ENCODE data around the gene MACROD2.
A peak's percentile ranks its signal among the peaks of the same experiment; 100 is the strongest.
"Not testable (repeated sequence)": the region's sequence is repeated elsewhere in the genome, so short reads cannot be mapped to it uniquely, and the experiment has no call there.

The MACROD2 gene

GRCh38 chr20:15140940-15141339, 1145.6 kb downstream of the MACROD2 start:
- not testable (repeated sequence) for H3K27me3 Mint-ChIP-seq (ENCODE audit: low read depth); H3K4me3 Mint-ChIP-seq; DNase-seq (ENCODE audit: low spot score); H3K36me3 Mint-ChIP-seq (ENCODE audit: low read depth); H3K27ac Mint-ChIP-seq; H3K4me1 Mint-ChIP-seq (ENCODE audit: low read depth)
- peaks cover 31% of the 10 kb centered on the region for H3K9me3 Mint-ChIP-seq

GRCh38 chr20:15141861-15142260, 1146.5 kb downstream of the MACROD2 start:
- Mint-ChIP-seq H3K9me3 (peaks cover 36% of the 10 kb centered on the region), H3K27ac (no peak overlapping the region), H3K4me1 (ENCODE audit: low read depth) (no peaks in the 10 kb centered on the region), H3K27me3 (ENCODE audit: low read depth) (no peaks in the 10 kb centered on the region), H3K4me3 (no peak overlapping the region), H3K36me3 (ENCODE audit: low read depth) (no peaks in the 10 kb centered on the region)
- DNase-seq (ENCODE audit: low spot score), result no peak

- Mint-ChIP-seq H3K4me3 (no peak overlapping the region), H3K27me3 (ENCODE audit: low read depth) (no peaks in the 10 kb centered on the region), H3K4me1 (ENCODE audit: low read depth) (no peaks in the 10 kb centered on the region), H3K9me3 (peaks cover 38% of the 10 kb centered on the region), H3K36me3 (ENCODE audit: low read depth) (no peaks in the 10 kb centered on the region), H3K27ac (no peak overlapping the region)
- no peak for DNase-seq (ENCODE audit: low spot score)
Measured at GRCh38 chr20:15143478-15143877, 1148.2 kb downstream of the MACROD2 start.

GRCh38 chr20:15144916-15145315, 1149.6 kb downstream of the MACROD2 start:
- Mint-ChIP-seq H3K4me3 (no peak overlapping the region), H3K36me3 (ENCODE audit: low read depth) (no peaks in the 10 kb centered on the region), H3K27ac (no peak overlapping the region), H3K27me3 (ENCODE audit: low read depth) (no peaks in the 10 kb centered on the region), H3K9me3 (peaks cover 29% of the 10 kb centered on the region), H3K4me1 (ENCODE audit: low read depth) (no peaks in the 10 kb centered on the region)
- no peak for DNase-seq (ENCODE audit: low spot score)

GRCh38 chr20:15146948-15147347, 1151.6 kb downstream of the MACROD2 start:
- H3K4me1 Mint-ChIP-seq (ENCODE audit: low read depth), result no peaks in the 10 kb centered on the region
- no peaks in the 10 kb centered on the region for H3K36me3 Mint-ChIP-seq (ENCODE audit: low read depth)
- H3K9me3 Mint-ChIP-seq, result peaks cover 31% of the 10 kb centered on the region
- DNase-seq (ENCODE audit: low spot score), result no peak
- H3K27ac Mint-ChIP-seq, result no peak overlapping the region
- no peaks in the 10 kb centered on the region for H3K27me3 Mint-ChIP-seq (ENCODE audit: low read depth)
- H3K4me3 Mint-ChIP-seq, result no peak overlapping the region

- H3K4me1 Mint-ChIP-seq (ENCODE audit: low read depth), result no peaks in the 10 kb centered on the region
- no peak for DNase-seq (ENCODE audit: low spot score)
- H3K9me3 Mint-ChIP-seq, result peaks cover 24% of the 10 kb centered on the region
- no peak overlapping the region for H3K27ac Mint-ChIP-seq
- H3K4me3 Mint-ChIP-seq, result no peak overlapping the region
- no peaks in the 10 kb centered on the region for H3K27me3 Mint-ChIP-seq (ENCODE audit: low read depth)
- H3K36me3 Mint-ChIP-seq (ENCODE audit: low read depth), result no peaks in the 10 kb centered on the region
Measured at GRCh38 chr20:15154070-15154469, 1158.8 kb downstream of the MACROD2 start.

GRCh38 chr20:15155848-15156401, 1160.6 kb downstream of the MACROD2 start:
- H3K36me3 Mint-ChIP-seq (ENCODE audit: low read depth), result no peaks in the 10 kb centered on the region
- peaks cover 24% of the 10 kb centered on the region for H3K9me3 Mint-ChIP-seq
- H3K27me3 Mint-ChIP-seq (ENCODE audit: low read depth), result no peaks in the 10 kb centered on the region
- no peaks in the 10 kb centered on the region for H3K4me1 Mint-ChIP-seq (ENCODE audit: low read depth)
- H3K27ac Mint-ChIP-seq, result no peak overlapping the region
- no peak overlapping the region for H3K4me3 Mint-ChIP-seq
- DNase-seq (ENCODE audit: low spot score), result no peak

- DNase-seq (ENCODE audit: low spot score), result no peak
- Mint-ChIP-seq H3K27ac (no peak overlapping the region), H3K9me3 (peaks cover 11% of the 10 kb centered on the region), H3K4me1 (ENCODE audit: low read depth) (no peaks in the 10 kb centered on the region), H3K27me3 (ENCODE audit: low read depth) (no peaks in the 10 kb centered on the region), H3K36me3 (ENCODE audit: low read depth) (no peaks in the 10 kb centered on the region), H3K4me3 (no peak overlapping the region)
Measured at GRCh38 chr20:15158533-15158932, 1163.2 kb downstream of the MACROD2 start.

GRCh38 chr20:15162079-15162647, 1166.8 kb downstream of the MACROD2 start:
- DNase-seq (ENCODE audit: low spot score), result no peak
- Mint-ChIP-seq H3K27ac (peak overlapping the region; percentile 10), H3K9me3 (peaks cover 7% of the 10 kb centered on the region), H3K4me3 (peak overlapping the region; percentile 11), H3K4me1 (ENCODE audit: low read depth) (no peaks in the 10 kb centered on the region), H3K36me3 (ENCODE audit: low read depth) (no peaks in the 10 kb centered on the region), H3K27me3 (ENCODE audit: low read depth) (no peaks in the 10 kb centered on the region)

GRCh38 chr20:15163632-15164031, 1168.3 kb downstream of the MACROD2 start:
- Mint-ChIP-seq H3K36me3 (ENCODE audit: low read depth) (no peaks in the 10 kb centered on the region), H3K27me3 (ENCODE audit: low read depth) (no peaks in the 10 kb centered on the region), H3K27ac (no peak overlapping the region), H3K4me3 (no peak overlapping the region), H3K9me3 (peaks cover 6% of the 10 kb centered on the region), H3K4me1 (ENCODE audit: low read depth) (no peaks in the 10 kb centered on the region)
- DNase-seq (ENCODE audit: low spot score), result no peak

GRCh38 chr20:15164726-15165125, 1169.4 kb downstream of the MACROD2 start:
- Mint-ChIP-seq H3K27ac (no peak overlapping the region), H3K9me3 (peaks cover 5% of the 10 kb centered on the region), H3K4me3 (no peak overlapping the region)

GRCh38 chr20:15166744-15167143, 1171.4 kb downstream of the MACROD2 start:
- H3K27ac Mint-ChIP-seq, result no peak overlapping the region
- DNase-seq (ENCODE audit: low spot score), result no peak
- H3K4me3 Mint-ChIP-seq, result no peak overlapping the region
- no peaks in the 10 kb centered on the region for H3K36me3 Mint-ChIP-seq (ENCODE audit: low read depth)
- H3K27me3 Mint-ChIP-seq (ENCODE audit: low read depth), result no peaks in the 10 kb centered on the region
- no peaks in the 10 kb centered on the region for H3K4me1 Mint-ChIP-seq (ENCODE audit: low read depth)
- peaks cover 16% of the 10 kb centered on the region for H3K9me3 Mint-ChIP-seq

More at GRCh38 chr20:15164726-15165125, 1169.4 kb downstream of the MACROD2 start:
- no peaks in the 10 kb centered on the region for H3K27me3 Mint-ChIP-seq (ENCODE audit: low read depth)
- H3K36me3 Mint-ChIP-seq (ENCODE audit: low read depth), result no peaks in the 10 kb centered on the region
- no peak for DNase-seq (ENCODE audit: low spot score)
- no peaks in the 10 kb centered on the region for H3K4me1 Mint-ChIP-seq (ENCODE audit: low read depth)

- Mint-ChIP-seq H3K36me3 (ENCODE audit: low read depth) (no peaks in the 10 kb centered on the region), H3K4me1 (ENCODE audit: low read depth) (no peaks in the 10 kb centered on the region), H3K9me3 (peaks cover 16% of the 10 kb centered on the region), H3K4me3 (no peak overlapping the region), H3K27me3 (ENCODE audit: low read depth) (no peaks in the 10 kb centered on the region), H3K27ac (no peak overlapping the region)
- DNase-seq (ENCODE audit: low spot score), result no peak
Measured at GRCh38 chr20:15171016-15171415, 1175.7 kb downstream of the MACROD2 start.

GRCh38 chr20:15176929-15177328, 1181.6 kb downstream of the MACROD2 start:
- Mint-ChIP-seq H3K4me1 (ENCODE audit: low read depth) (no peaks in the 10 kb centered on the region), H3K9me3 (peaks cover 8% of the 10 kb centered on the region), H3K27me3 (ENCODE audit: low read depth) (no peaks in the 10 kb centered on the region), H3K27ac (no peak overlapping the region), H3K4me3 (no peak overlapping the region), H3K36me3 (ENCODE audit: low read depth) (no peaks in the 10 kb centered on the region)
- no peak for DNase-seq (ENCODE audit: low spot score)

- H3K27ac Mint-ChIP-seq, result no peak overlapping the region
- no peaks in the 10 kb centered on the region for H3K36me3 Mint-ChIP-seq (ENCODE audit: low read depth)
Measured at GRCh38 chr20:15178581-15178980, 1183.3 kb downstream of the MACROD2 start.

More at GRCh38 chr20:15178581-15178980, 1183.3 kb downstream of the MACROD2 start:
- Mint-ChIP-seq H3K27me3 (ENCODE audit: low read depth) (no peaks in the 10 kb centered on the region), H3K9me3 (peaks cover 19% of the 10 kb centered on the region), H3K4me1 (ENCODE audit: low read depth) (no peaks in the 10 kb centered on the region), H3K4me3 (no peak overlapping the region)
- no peak for DNase-seq (ENCODE audit: low spot score)
